Measurements from ENCODE around the gene TREML1. TPM values are rescaled to one million over a fixed set of nuclear protein-coding genes. Genes with fewer than 3 reads are reported as not detected.

Gene TREML1
- total RNA-seq, 1 donor from 2014 or later, result not detected

DNA sequence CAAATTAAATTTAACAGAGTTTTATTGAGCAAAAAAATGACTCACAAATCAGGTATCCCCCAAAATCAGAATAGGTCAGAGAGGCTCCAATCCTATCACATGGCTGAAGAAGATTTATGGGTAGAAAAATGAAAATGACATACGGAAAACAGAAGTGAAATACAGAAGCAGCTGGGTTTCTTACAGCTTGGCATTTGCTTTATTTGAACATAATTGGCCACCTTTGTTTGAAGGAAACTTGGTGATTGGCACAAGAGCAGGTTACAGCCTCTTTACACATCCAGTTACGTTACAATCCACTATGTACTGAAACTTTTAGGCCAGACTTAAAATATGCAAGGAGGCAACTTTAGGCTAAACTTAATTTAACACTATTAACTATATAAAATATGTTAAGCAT is 20.5 kb upstream of the TREML1 start:
- Mint-ChIP-seq H3K27ac (ENCODE audit: unreplicated experiment) (no peak overlapping the region), H3K27me3 (ENCODE audit: unreplicated experiment) (peaks cover 2% of the 10 kb centered on the region), H3K4me1 (ENCODE audit: low read depth, unreplicated experiment) (no peaks in the 10 kb centered on the region), H3K4me3 (ENCODE audit: unreplicated experiment) (no peak overlapping the region), H3K36me3 (ENCODE audit: unreplicated experiment) (no peaks in the 10 kb centered on the region), H3K9me3 (ENCODE audit: unreplicated experiment) (no peaks in the 10 kb centered on the region)
- DNase-seq, result no peak
- TF ChIP-seq CTCF (IDR thresholded peaks at IDR 0.05; ENCODE audit: partially characterized antibody, unreplicated experiment), result no peak

DNA sequence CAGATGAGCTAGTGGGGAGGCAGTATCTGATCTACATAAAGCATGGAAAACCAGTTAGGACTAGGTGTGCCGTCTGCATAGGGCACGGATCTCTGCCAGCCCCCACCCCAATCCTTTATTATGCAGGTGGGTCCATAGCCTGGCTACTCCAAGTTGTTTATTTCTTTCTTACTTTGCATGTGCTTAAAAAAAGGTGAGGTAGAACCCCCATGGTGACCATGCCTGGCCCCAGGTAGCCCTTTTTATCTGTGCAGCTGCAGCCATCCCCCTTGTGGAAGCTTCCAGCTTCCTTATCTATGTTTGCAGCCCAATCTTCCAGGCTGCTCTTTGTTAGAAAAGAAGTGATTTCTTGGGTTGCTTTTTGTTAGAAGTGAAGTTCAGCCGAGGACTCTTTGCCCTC is 17.8 kb upstream of the TREML1 start:
- Mint-ChIP-seq H3K27ac (ENCODE audit: unreplicated experiment) (no peak overlapping the region), H3K36me3 (ENCODE audit: unreplicated experiment) (no peaks in the 10 kb centered on the region), H3K4me3 (ENCODE audit: unreplicated experiment) (no peak overlapping the region), H3K9me3 (ENCODE audit: unreplicated experiment) (no peaks in the 10 kb centered on the region), H3K4me1 (ENCODE audit: low read depth, unreplicated experiment) (no peaks in the 10 kb centered on the region), H3K27me3 (ENCODE audit: unreplicated experiment) (peaks cover 2% of the 10 kb centered on the region)
- no peak for TF ChIP-seq CTCF (IDR thresholded peaks at IDR 0.05; ENCODE audit: partially characterized antibody, unreplicated experiment)
- DNase-seq, result no peak

GRCh38 chr6:41170547-41171160 is 16.5 kb upstream of the TREML1 start:
- no peak for TF ChIP-seq CTCF (IDR thresholded peaks at IDR 0.05; ENCODE audit: partially characterized antibody, unreplicated experiment)
- no peaks in the 10 kb centered on the region for H3K4me1 Mint-ChIP-seq (ENCODE audit: low read depth, unreplicated experiment)
- DNase-seq, result no peak
- H3K36me3 Mint-ChIP-seq (ENCODE audit: unreplicated experiment), result no peaks in the 10 kb centered on the region
- H3K4me3 Mint-ChIP-seq (ENCODE audit: unreplicated experiment), result no peak overlapping the region
- no peaks in the 10 kb centered on the region for H3K27me3 Mint-ChIP-seq (ENCODE audit: unreplicated experiment)
- no peaks in the 10 kb centered on the region for H3K9me3 Mint-ChIP-seq (ENCODE audit: unreplicated experiment)
- no peak overlapping the region for H3K27ac Mint-ChIP-seq (ENCODE audit: unreplicated experiment)

GRCh38 chr6:41167173-41167963 is 13.2 kb upstream of the TREML1 start:
- Mint-ChIP-seq H3K27ac (ENCODE audit: unreplicated experiment) (no peak overlapping the region), H3K36me3 (ENCODE audit: unreplicated experiment) (no peaks in the 10 kb centered on the region), H3K4me3 (ENCODE audit: unreplicated experiment) (no peak overlapping the region), H3K9me3 (ENCODE audit: unreplicated experiment) (no peaks in the 10 kb centered on the region), H3K27me3 (ENCODE audit: unreplicated experiment) (peaks cover 2% of the 10 kb centered on the region), H3K4me1 (ENCODE audit: low read depth, unreplicated experiment) (no peaks in the 10 kb centered on the region)
- DNase-seq, result no peak
- TF ChIP-seq CTCF (IDR thresholded peaks at IDR 0.05; ENCODE audit: partially characterized antibody, unreplicated experiment), result no peak

GRCh38 chr6:41164551-41165120 is 10.5 kb upstream of the TREML1 start:
- Mint-ChIP-seq H3K27me3 (ENCODE audit: unreplicated experiment) (peaks cover 2% of the 10 kb centered on the region), H3K4me1 (ENCODE audit: low read depth, unreplicated experiment) (no peaks in the 10 kb centered on the region), H3K9me3 (ENCODE audit: unreplicated experiment) (no peaks in the 10 kb centered on the region), H3K4me3 (ENCODE audit: unreplicated experiment) (no peak overlapping the region), H3K27ac (ENCODE audit: unreplicated experiment) (no peak overlapping the region), H3K36me3 (ENCODE audit: unreplicated experiment) (no peaks in the 10 kb centered on the region)
- TF ChIP-seq CTCF (IDR thresholded peaks at IDR 0.05; ENCODE audit: partially characterized antibody, unreplicated experiment), result no peak
- DNase-seq, result no peak
